HUES6 (cell line): Measurements from ENCODE around the gene CELSR1.

ENCODE experiments used
- H3K27ac ChIP-seq: 2 replicates; pipeline ENCODE4 v1.7.0; 2013; ENCODE audit warnings: low read depth, mild to moderate bottlenecking, low read length, inconsistent platforms
- H3K27me3 ChIP-seq: 2 replicates; pipeline ENCODE4 v1.6.1; 2013; ENCODE audit warnings: low read length; ENCODE audit not compliant: control insufficient read depth, insufficient read depth
- H3K36me3 ChIP-seq: 2 replicates; pipeline ENCODE4 v1.6.1; 2013; ENCODE audit warnings: low read length; ENCODE audit not compliant: control insufficient read depth, insufficient read depth
- H3K4me1 ChIP-seq: 2 replicates; pipeline ENCODE4 v1.6.1; 2013; ENCODE audit warnings: low read length; ENCODE audit not compliant: control insufficient read depth, insufficient read depth
- H3K4me3 ChIP-seq: 2 replicates; pipeline ENCODE4 v1.5.1; 2013; ENCODE audit warnings: low read depth, low read length
- H3K9ac ChIP-seq: one replicate; pipeline ENCODE4 v1.6.1; 2013; ENCODE audit warnings: mild to moderate bottlenecking, low read length
- H3K9me3 ChIP-seq: 2 replicates; pipeline ENCODE4 v1.6.1; 2013; ENCODE audit warnings: low read depth, low read length; ENCODE audit not compliant: control insufficient read depth, insufficient read depth

CELSR1 gene

DNA sequence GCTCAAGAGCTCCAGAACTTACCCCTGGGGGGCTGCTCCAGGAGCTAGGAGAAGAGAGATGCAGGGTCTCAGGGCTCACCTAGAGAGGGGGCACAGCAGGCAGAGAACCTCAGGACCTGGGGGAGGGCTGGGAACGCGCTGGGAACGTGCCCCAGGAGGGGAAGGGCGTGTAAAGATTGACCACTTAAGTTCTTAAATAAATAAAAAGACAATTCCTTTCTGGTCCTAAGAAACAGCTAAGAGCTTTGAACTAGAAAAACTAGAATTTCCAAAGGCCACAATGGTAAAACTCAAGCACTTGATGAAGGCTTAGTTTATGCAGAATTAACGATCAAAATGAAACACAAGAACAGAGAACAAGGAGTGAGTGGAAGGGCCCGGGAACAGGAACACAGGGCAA, 89.1 kb downstream of the CELSR1 start:
- no peaks in the 10 kb centered on the region for H3K36me3 ChIP-seq
- H3K9ac ChIP-seq, result no peak overlapping the region
- H3K4me3 ChIP-seq, result no peak overlapping the region
- no peaks in the 10 kb centered on the region for H3K27me3 ChIP-seq
- H3K27ac ChIP-seq, result no peak overlapping the region
- no peaks in the 10 kb centered on the region for H3K9me3 ChIP-seq
- peaks cover 22% of the 10 kb centered on the region for H3K4me1 ChIP-seq

DNA sequence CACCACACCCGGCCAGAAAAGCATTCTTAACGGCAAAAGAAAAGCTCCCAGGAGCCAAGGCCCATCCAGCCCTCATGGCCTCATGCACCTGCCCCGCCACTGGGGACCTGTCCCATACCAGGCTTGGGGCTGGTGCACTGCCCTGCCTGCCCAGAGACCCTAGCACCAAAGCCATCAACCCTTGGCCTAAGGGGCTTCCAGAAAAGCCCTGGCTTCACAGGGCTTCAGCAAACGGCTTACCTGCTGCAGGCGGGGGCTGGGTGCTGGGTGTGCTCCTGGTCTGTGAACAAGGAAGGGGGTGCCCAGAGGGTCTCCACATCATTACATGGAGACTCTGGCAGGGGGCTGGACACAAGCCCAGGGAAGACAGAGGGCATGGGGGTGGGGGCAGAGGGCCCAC, 89.5 kb downstream of the CELSR1 start:
- Histone ChIP-seq H3K4me1 (peaks cover 25% of the 10 kb centered on the region), H3K4me3 (no peak overlapping the region), H3K27ac (no peak overlapping the region), H3K27me3 (no peaks in the 10 kb centered on the region), H3K9me3 (no peaks in the 10 kb centered on the region), H3K36me3 (no peaks in the 10 kb centered on the region), H3K9ac (no peak overlapping the region)

DNA sequence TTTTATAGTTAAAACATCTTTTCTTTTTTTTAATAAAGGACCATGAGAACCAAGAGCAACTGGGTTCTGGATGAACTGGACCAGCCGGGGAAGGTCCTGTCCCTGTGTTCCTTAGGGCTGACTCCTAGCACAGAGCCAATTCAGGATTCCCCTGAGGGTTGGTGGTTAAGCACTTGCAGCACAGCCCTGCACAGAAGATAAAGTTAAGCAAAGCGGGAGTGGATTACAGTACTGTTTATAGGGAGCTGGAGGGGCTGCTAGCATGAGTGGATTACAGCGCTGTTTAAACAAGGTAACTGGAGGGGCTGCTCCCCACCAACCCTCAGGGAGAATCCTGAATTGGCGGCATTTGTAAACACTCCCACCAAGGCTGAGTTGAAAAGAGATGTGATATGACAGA, 90.6 kb downstream of the CELSR1 start:
- Histone ChIP-seq H3K4me1 (peaks cover 33% of the 10 kb centered on the region), H3K27ac (no peak overlapping the region), H3K9me3 (no peaks in the 10 kb centered on the region), H3K27me3 (no peaks in the 10 kb centered on the region), H3K4me3 (no peak overlapping the region), H3K9ac (no peak overlapping the region), H3K36me3 (no peaks in the 10 kb centered on the region)

DNA sequence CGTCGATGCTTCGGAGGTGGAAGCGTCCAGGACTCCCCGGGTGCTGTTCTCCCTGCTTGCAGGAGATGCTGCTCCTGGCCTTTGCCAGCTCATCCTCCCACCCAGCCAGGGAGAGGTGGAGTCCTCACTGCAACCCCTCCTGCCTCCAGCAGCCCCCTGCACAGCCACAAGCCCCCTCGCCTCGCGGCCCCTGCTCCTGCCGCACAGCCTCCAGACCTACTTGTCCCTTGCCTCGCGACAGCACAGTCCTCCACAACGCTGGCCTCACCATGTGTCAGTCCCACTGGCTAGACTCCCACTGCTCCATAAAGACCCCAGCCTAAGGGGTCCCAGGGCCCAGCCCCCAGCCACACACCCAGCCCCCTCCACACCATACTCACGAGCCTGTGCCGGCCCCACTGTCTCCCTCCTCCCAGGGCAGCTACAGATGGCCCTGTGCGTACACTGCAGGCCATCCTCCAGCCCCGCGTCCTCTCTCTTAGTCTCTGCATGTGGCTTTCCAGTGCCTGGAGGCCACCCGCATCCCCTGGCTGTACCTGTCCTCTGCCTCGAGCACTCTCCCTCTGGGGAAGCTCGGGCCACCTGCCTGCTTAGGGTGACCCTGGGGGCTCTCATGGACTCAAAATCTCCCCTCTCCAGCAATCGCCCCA, 91.5 kb downstream of the CELSR1 start:
- no peaks in the 10 kb centered on the region for H3K27me3 ChIP-seq
- no peaks in the 10 kb centered on the region for H3K9me3 ChIP-seq
- H3K4me3 ChIP-seq, result no peak overlapping the region
- H3K4me1 ChIP-seq, result peaks cover 24% of the 10 kb centered on the region
- no peaks in the 10 kb centered on the region for H3K36me3 ChIP-seq
- no peak overlapping the region for H3K27ac ChIP-seq
- no peak overlapping the region for H3K9ac ChIP-seq

DNA sequence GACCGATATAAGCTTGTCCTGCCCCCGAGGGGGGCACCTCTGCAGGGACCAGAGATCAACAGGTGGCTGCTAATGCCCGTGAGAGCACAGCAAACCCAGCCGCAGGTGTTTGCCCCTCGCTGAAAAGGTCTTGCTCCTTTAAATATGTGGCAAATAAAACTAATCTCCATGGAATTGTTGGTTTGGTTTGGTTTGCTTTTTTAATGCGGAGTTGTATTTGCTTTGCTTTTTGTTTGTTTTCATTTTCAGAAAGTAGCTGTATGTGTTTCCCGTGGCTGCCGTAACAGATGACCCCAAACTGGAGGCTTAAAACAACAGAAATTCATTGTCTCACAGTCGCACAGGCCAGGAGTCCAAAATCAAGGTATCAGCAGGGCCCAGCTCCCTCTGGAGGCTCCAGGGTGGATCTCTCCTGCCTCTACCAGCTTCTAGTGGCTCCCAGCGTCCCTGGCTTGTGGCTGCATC, 93.0 kb downstream of the CELSR1 start:
- H3K27me3 ChIP-seq, result no peaks in the 10 kb centered on the region
- peaks cover 23% of the 10 kb centered on the region for H3K4me1 ChIP-seq
- H3K9me3 ChIP-seq, result no peaks in the 10 kb centered on the region
- H3K9ac ChIP-seq, result no peak overlapping the region
- no peaks in the 10 kb centered on the region for H3K36me3 ChIP-seq
- H3K27ac ChIP-seq, result 0 out of 2 replicates have a peak overlapping the region, but pooled peaks have one; percentile 7
- no peak overlapping the region for H3K4me3 ChIP-seq

DNA sequence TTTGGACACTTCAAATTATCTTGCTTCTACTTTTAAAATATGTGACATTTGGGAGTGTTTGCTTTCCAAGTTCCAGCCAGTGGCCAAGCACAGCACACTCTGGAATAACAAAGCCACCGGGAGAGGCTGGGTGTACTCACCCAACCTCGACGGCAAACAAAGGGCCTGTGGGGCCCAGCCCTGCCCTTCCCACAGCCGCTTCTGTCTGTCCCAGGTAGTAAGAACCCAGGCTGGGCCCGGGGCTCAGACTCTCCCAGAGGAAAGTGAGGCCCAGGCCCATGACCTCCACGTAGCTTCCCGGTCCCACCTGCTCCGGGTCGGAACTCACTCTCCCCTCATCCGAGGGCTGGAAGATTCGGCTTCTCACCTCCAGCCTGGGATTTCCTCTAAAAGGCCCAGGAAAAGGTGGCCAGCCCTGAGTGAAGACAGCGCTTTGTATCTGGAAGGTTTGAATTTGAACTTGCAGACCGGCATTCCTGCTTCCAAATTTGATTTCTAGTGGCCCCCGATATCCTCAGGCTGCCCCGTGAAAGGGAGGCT, 93.5 kb downstream of the CELSR1 start:
- H3K27ac ChIP-seq, result 0 out of 2 replicates have a peak overlapping the region, but pooled peaks have one; percentile 7

DNA sequence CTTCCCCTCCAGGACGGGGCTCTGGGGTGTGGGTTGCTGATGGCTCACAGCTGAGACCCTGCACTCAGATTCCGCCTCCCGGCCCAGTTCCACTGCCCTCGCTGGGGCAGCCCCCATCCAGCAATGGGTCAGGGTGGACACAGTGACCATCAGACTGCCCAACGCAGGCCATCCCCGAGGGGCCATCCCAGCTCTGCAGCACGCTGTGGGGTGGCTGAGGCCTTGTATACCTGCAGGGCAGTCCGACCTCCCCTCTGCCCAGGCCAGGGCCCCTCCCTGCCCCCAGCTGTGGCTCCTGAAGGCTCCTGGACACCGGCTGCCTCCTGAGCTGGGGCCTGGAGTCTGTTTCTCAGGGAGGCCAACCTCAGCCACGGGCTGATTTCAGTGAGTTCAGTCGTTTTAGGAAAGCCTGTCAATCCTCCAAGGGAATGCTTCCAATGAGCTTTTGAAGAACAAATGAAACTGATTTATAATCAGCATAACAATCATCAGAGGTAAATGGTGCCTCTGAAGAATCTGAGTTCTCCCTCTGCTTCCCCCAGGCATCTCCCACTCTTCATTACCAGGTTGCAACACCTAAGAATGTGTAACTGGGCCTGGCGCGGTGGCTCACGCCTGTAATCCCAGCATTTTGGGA, 95.1 kb downstream of the CELSR1 start:
- no peak overlapping the region for H3K4me3 ChIP-seq
- H3K9ac ChIP-seq, result no peak overlapping the region
- H3K9me3 ChIP-seq, result no peaks in the 10 kb centered on the region
- peak overlapping the region; percentile 67; the same call in 1 of the 2 replicates for H3K27ac ChIP-seq
- H3K4me1 ChIP-seq, result peaks cover 23% of the 10 kb centered on the region
- H3K27me3 ChIP-seq, result no peaks in the 10 kb centered on the region
- H3K36me3 ChIP-seq, result no peaks in the 10 kb centered on the region; the same call in 1 of the 2 replicates

More for the DNA sequence above, 93.5 kb downstream of the CELSR1 start:
- Histone ChIP-seq H3K27me3 (no peaks in the 10 kb centered on the region), H3K4me3 (no peak overlapping the region), H3K36me3 (no peaks in the 10 kb centered on the region; the same call in 1 of the 2 replicates), H3K9me3 (no peaks in the 10 kb centered on the region), H3K9ac (no peak overlapping the region), H3K4me1 (peaks cover 23% of the 10 kb centered on the region)

DNA sequence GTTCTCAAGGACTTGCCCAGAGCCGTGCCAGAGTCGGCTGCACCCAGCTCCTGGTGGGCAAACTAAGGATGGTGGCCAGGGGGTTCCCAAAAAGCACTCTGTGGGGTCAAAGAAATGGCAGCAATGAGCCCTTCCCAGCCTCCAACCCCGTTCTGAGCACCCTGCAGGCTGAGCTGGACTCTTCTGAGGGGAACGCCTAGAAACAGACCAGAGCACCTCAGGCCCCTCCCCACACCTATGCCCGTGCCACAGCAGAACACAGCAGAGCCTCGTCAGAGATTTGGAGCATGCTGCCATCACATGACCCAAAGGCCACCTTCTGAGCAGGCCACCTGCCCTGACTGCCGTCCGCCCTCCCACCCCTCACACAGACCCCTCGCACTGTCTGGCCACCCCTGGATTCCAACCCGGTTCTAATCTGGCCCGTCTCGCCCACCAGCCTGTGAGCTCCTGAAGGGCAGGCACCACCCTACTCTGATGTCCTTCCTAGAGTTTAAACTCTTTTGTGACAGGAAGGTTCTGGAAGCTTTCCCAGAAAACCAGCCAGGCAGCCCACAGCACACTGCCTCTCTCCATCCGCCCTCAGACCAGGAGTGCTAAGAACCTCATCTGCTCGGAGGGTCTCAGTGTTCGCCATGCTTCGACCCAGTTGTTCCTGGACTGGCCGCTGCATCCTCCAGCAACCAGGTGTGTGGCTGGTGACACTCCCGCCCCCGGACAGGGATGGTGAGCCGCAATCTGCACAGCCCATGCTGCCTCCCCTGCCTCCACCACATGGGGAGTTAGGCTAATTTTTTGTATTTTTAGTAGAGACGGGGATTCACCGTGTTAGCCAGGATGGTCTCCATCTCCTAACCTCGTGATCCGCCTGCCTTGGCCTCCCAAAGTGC, 97.6 kb downstream of the CELSR1 start:
- Histone ChIP-seq H3K9me3 (no peaks in the 10 kb centered on the region), H3K4me1 (peaks cover 23% of the 10 kb centered on the region), H3K27me3 (no peaks in the 10 kb centered on the region), H3K4me3 (no peak overlapping the region), H3K27ac (no peak overlapping the region), H3K36me3 (no peaks in the 10 kb centered on the region; the same call in 1 of the 2 replicates), H3K9ac (no peak overlapping the region)

DNA sequence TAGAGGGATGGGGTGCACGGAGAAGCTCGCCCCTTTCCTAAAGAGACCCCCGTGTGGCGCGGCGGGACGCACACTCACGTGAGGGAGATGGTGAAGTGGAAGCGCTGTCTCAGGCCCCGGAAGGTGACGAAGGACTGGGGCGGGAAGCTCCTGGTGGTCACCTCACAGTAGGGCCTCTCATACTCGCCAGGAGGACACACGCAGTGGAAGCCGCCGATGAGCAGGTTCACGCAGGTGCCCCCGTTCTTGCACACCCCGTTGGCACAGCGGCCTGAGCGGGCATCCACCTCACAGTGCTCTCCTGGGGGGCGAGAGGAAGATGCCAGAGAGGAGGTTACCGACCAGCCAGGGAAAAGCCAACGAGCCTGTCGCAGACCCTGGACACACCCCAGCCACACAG, 98.3 kb downstream of the CELSR1 start:
- no peak overlapping the region for H3K4me3 ChIP-seq
- H3K9ac ChIP-seq, result no peak overlapping the region
- no peaks in the 10 kb centered on the region for H3K9me3 ChIP-seq
- no peaks in the 10 kb centered on the region; the same call in 1 of the 2 replicates for H3K36me3 ChIP-seq
- H3K27ac ChIP-seq, result no peak overlapping the region
- no peaks in the 10 kb centered on the region for H3K27me3 ChIP-seq
- H3K4me1 ChIP-seq, result peaks cover 21% of the 10 kb centered on the region

DNA sequence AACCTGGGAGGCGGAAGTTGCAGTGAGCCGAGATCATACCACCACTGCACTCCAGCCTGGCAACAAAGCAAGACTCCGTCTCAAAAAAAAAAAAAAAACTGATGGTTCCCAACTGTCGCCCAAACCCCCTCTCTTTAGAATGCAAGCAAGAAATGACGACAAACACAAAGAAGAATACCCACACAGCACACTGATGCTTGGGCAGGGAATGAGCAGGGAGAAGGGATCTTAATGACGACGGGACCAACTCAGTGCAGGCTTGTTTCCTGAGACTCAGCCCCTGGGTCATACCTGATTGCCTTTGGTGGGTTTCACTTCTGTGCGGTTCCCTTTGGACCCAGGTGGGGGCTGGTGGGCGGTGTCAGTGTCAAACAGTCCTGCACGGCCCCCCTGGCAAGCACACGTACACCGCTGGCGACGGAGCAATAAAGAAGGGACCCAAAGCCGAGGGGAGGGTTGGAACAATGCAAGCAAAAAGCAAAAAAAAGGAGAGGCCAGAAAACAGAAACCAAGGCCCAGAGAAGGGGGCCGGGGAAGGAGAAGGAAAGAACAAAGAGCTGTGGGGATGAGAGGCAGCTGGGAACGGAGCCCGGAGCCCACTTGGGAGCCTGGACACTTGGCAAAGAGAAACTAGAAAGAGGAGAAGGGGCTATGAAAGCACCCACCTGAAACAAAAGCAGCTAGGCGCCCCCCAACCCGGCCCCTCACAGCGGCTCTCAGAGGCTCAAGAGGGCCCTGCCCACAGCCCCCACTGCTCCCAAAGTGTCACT, 99.6 kb downstream of the CELSR1 start:
- H3K27ac ChIP-seq, result no peak overlapping the region
- H3K36me3 ChIP-seq, result no peaks in the 10 kb centered on the region; the same call in 1 of the 2 replicates
- H3K4me1 ChIP-seq, result peaks cover 10% of the 10 kb centered on the region; the same call in 1 of the 2 replicates
- H3K9me3 ChIP-seq, result no peaks in the 10 kb centered on the region
- H3K4me3 ChIP-seq, result no peak overlapping the region
- no peak overlapping the region for H3K9ac ChIP-seq
- H3K27me3 ChIP-seq, result no peaks in the 10 kb centered on the region
